ENCODE data around the gene GPX6. TPM values are rescaled to one million over a fixed set of nuclear protein-coding genes. Genes with fewer than 3 reads are reported as not detected.
"Not testable (repeated sequence)": the region's sequence is repeated elsewhere in the genome, so short reads cannot be mapped to it uniquely, and the experiment has no call there.

Gene GPX6
- total and polyA plus RNA-seq, 2 donors from 2014 or later = not detected

GRCh38 chr6:28474441-28475219, 41.0 kb downstream of the GPX6 start:
- no peaks in the 10 kb centered on the region for H3K4me1 ChIP-seq (ENCODE audit: control insufficient read depth in 2 of 3, insufficient read depth in 2 of 3, low read depth in 1 of 3, low read length in 3 of 3)
- TF ChIP-seq, protein P1, sequence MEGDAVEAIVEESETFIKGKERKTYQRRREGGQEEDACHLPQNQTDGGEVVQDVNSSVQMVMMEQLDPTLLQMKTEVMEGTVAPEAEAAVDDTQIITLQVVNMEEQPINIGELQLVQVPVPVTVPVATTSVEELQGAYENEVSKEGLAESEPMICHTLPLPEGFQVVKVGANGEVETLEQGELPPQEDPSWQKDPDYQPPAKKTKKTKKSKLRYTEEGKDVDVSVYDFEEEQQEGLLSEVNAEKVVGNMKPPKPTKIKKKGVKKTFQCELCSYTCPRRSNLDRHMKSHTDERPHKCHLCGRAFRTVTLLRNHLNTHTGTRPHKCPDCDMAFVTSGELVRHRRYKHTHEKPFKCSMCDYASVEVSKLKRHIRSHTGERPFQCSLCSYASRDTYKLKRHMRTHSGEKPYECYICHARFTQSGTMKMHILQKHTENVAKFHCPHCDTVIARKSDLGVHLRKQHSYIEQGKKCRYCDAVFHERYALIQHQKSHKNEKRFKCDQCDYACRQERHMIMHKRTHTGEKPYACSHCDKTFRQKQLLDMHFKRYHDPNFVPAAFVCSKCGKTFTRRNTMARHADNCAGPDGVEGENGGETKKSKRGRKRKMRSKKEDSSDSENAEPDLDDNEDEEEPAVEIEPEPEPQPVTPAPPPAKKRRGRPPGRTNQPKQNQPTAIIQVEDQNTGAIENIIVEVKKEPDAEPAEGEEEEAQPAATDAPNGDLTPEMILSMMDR (IDR thresholded peaks at IDR 0.05; ENCODE audit: borderline replicate concordance, extremely low read depth, insufficient read depth) = no peak
- no peak for FAIRE-seq
- no peak overlapping the region for H3K27ac ChIP-seq (ENCODE audit: low read depth in 2 of 2, low read length in 2 of 2)
- no peak overlapping the region for H3K4me3 ChIP-seq (ENCODE audit: low read length in 3 of 3)
- H3K9ac ChIP-seq (ENCODE audit: low read length in 3 of 3) = no peak overlapping the region
- H3K36me3 ChIP-seq (ENCODE audit: control insufficient read depth in 2 of 3, insufficient read depth in 3 of 3, low read length in 3 of 3) = no peaks in the 10 kb centered on the region
- peak in 3 of 5 donors; percentile 16 to 82 (median 54) for DNase-seq
- intact Hi-C loops (cut with DNase I) = no loop called here
- H3K9me3 ChIP-seq (ENCODE audit: control insufficient read depth in 2 of 3, insufficient read depth in 1 of 3, low read length in 3 of 3) = peaks cover 0 to 2% (median 0%) of the 10 kb centered on the region in 3 donors
- peaks cover 16% of the 10 kb centered on the region for H3K27me3 ChIP-seq (ENCODE audit: control insufficient read depth, insufficient read depth, low read length)

GRCh38 chr6:28469153-28469745, 46.3 kb downstream of the GPX6 start:
- FAIRE-seq; H3K4me3 ChIP-seq (ENCODE audit: low read length in 3 of 3); H3K9ac ChIP-seq (ENCODE audit: low read length in 3 of 3); DNase-seq; H3K4me1 ChIP-seq (ENCODE audit: control insufficient read depth in 2 of 3, insufficient read depth in 2 of 3, low read depth in 1 of 3, low read length in 3 of 3); intact Hi-C loops (cut with DNase I); H3K27me3 ChIP-seq (ENCODE audit: control insufficient read depth, insufficient read depth, low read length); H3K27ac ChIP-seq (ENCODE audit: low read depth in 2 of 2, low read length in 2 of 2); H3K36me3 ChIP-seq (ENCODE audit: control insufficient read depth in 2 of 3, insufficient read depth in 3 of 3, low read length in 3 of 3); H3K9me3 ChIP-seq (ENCODE audit: control insufficient read depth in 2 of 3, insufficient read depth in 1 of 3, low read length in 3 of 3): not testable (repeated sequence)

GRCh38 chr6:28468056-28468455, 47.5 kb downstream of the GPX6 start:
- H3K27ac ChIP-seq (ENCODE audit: low read depth in 2 of 2, low read length in 2 of 2) = no peak overlapping the region
- no peak overlapping the region for H3K4me3 ChIP-seq (ENCODE audit: low read length in 3 of 3)
- TF ChIP-seq, protein P1 (IDR thresholded peaks at IDR 0.05; ENCODE audit: borderline replicate concordance, extremely low read depth, insufficient read depth) = no peak
- H3K27me3 ChIP-seq (ENCODE audit: control insufficient read depth, insufficient read depth, low read length) = peaks cover 2% of the 10 kb centered on the region
- H3K9ac ChIP-seq (ENCODE audit: low read length in 3 of 3) = no peak overlapping the region
- H3K9me3 ChIP-seq (ENCODE audit: control insufficient read depth in 2 of 3, insufficient read depth in 1 of 3, low read length in 3 of 3) = peaks cover 0 to 9% (median 0%) of the 10 kb centered on the region in 3 donors
- intact Hi-C loops (cut with DNase I) = no loop called here
- no peaks in the 10 kb centered on the region for H3K36me3 ChIP-seq (ENCODE audit: control insufficient read depth in 2 of 3, insufficient read depth in 3 of 3, low read length in 3 of 3)
- no peaks in the 10 kb centered on the region for H3K4me1 ChIP-seq (ENCODE audit: control insufficient read depth in 2 of 3, insufficient read depth in 2 of 3, low read depth in 1 of 3, low read length in 3 of 3)
- no peak for DNase-seq
- FAIRE-seq = no peak

DNA sequence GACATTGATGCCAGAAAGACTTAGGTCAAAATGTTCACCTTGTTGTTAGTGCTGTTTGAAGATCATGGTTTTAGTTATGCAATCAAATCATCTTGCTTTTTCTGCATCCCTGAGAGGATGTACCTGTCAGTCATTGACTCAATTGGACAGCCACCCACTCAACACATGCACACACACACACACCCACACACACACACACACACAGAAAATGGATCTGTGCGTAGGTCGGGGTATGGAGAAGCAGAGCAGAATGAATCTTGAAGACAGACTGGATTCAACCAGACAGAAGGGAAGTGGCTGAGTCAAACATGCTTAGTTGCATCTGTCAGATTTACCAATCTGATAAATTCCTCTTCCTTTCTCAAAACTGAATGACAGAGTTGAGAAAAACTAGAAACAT, 53.2 kb downstream of the GPX6 start:
- FAIRE-seq (no peak), DNase-seq (no peak)
- intact Hi-C loops (cut with DNase I) = no loop called here
- Histone ChIP-seq H3K9me3 (ENCODE audit: control insufficient read depth in 2 of 3, insufficient read depth in 1 of 3, low read length in 3 of 3) (no peaks in the 10 kb centered on the region), H3K36me3 (ENCODE audit: control insufficient read depth in 2 of 3, insufficient read depth in 3 of 3, low read length in 3 of 3) (no peaks in the 10 kb centered on the region), H3K9ac (ENCODE audit: low read length in 3 of 3) (no peak overlapping the region), H3K4me3 (ENCODE audit: low read length in 3 of 3) (no peak overlapping the region), H3K27me3 (ENCODE audit: control insufficient read depth, insufficient read depth, low read length) (peaks cover 7% of the 10 kb centered on the region), H3K27ac (ENCODE audit: low read depth in 2 of 2, low read length in 2 of 2) (no peak overlapping the region), H3K4me1 (ENCODE audit: control insufficient read depth in 2 of 3, insufficient read depth in 2 of 3, low read depth in 1 of 3, low read length in 3 of 3) (no peaks in the 10 kb centered on the region)
- TF ChIP-seq, protein P1 (IDR thresholded peaks at IDR 0.05; ENCODE audit: borderline replicate concordance, extremely low read depth, insufficient read depth) = no peak
